H9 (cell line): Measurements from ENCODE around the gene RGS6. TPM values are rescaled to one million over a fixed set of nuclear protein-coding genes. Genes with fewer than 3 reads are reported as not detected.

Source experiments
- DNase-seq: peaks from one replicate; pipeline ENCODE4 v3.0.0-alpha.2; 2017
- H2AFZ ChIP-seq: one replicate; pipeline ENCODE4 v1.6.1; 2013; ENCODE audit warnings: mild to moderate bottlenecking, low read length, control low read depth, moderate library complexity
- H2AK5ac ChIP-seq: 2 replicates; pipeline ENCODE4 v1.6.1; 2013; ENCODE audit warnings: low read length, control low read depth, mixed read lengths; ENCODE audit not compliant: insufficient read length
- H2BK120ac ChIP-seq: one replicate; pipeline ENCODE4 v1.6.1; 2013; ENCODE audit warnings: low read depth, mild to moderate bottlenecking, low read length, control low read depth, inconsistent platforms; ENCODE audit not compliant: poor library complexity, severe bottlenecking
- H2BK12ac ChIP-seq: 2 replicates; pipeline ENCODE4 v1.6.1; 2013; ENCODE audit warnings: low read length, control low read depth, mixed read lengths, low read depth; ENCODE audit not compliant: insufficient read length
- H2BK15ac ChIP-seq: 2 replicates; pipeline ENCODE4 v1.6.1; 2013; ENCODE audit warnings: low read depth, low read length, control low read depth
- H2BK20ac ChIP-seq: one replicate; pipeline ENCODE4 v1.6.1; 2013; ENCODE audit warnings: low read depth, mild to moderate bottlenecking, low read length, control low read depth, inconsistent platforms; ENCODE audit not compliant: poor library complexity, severe bottlenecking
- H2BK5ac ChIP-seq: 2 replicates; pipeline ENCODE4 v1.6.1; 2013; ENCODE audit warnings: low read length, control low read depth, mixed read lengths; ENCODE audit not compliant: insufficient read length
- H3K14ac ChIP-seq: 2 replicates; pipeline ENCODE4 v1.6.1; 2013; ENCODE audit warnings: low read length, control low read depth; ENCODE audit not compliant: insufficient read depth
- H3K18ac ChIP-seq: 2 replicates; pipeline ENCODE4 v1.6.1; 2013; ENCODE audit warnings: low read depth, mild to moderate bottlenecking, mixed read lengths, low read length, control low read depth; ENCODE audit not compliant: insufficient read length
- H3K23ac ChIP-seq: 2 replicates; pipeline ENCODE4 v1.6.1; 2013; ENCODE audit warnings: low read length, control low read depth, mixed read lengths, low read depth; ENCODE audit not compliant: insufficient read length
- H3K23me2 ChIP-seq: 2 replicates; pipeline ENCODE4 v1.6.1; 2013; ENCODE audit warnings: low read depth, mild to moderate bottlenecking, mixed read lengths, low read length, control low read depth; ENCODE audit not compliant: insufficient read length, poor library complexity, severe bottlenecking
- H3K27ac ChIP-seq: 2 replicates; pipeline ENCODE4 v1.5.1; 2013; ENCODE audit warnings: low read length, control low read depth, mixed read lengths, low read depth; ENCODE audit not compliant: insufficient read length
- H3K27me3 ChIP-seq: 2 replicates; pipeline ENCODE4 v1.6.1; 2013; ENCODE audit warnings: low read length, control low read depth, inconsistent platforms; ENCODE audit not compliant: insufficient read depth
- H3K4ac ChIP-seq: 2 replicates; pipeline ENCODE4 v1.6.1; 2013; ENCODE audit warnings: low read depth, mild to moderate bottlenecking, control low read depth, inconsistent platforms, low read length, moderate library complexity
- H3K4me1 ChIP-seq: 2 replicates; pipeline ENCODE4 v1.6.1; 2013; ENCODE audit warnings: low read length, control low read depth, inconsistent platforms; ENCODE audit not compliant: insufficient read depth
- H3K4me2 ChIP-seq: 2 replicates; pipeline ENCODE4 v1.6.1; 2013; ENCODE audit warnings: low read length, control low read depth, mixed read lengths; ENCODE audit not compliant: insufficient read length, insufficient read depth
- H3K56ac ChIP-seq: 2 replicates; pipeline ENCODE4 v1.6.1; 2013; ENCODE audit warnings: low read depth, mild to moderate bottlenecking, mixed read lengths, low read length, control low read depth; ENCODE audit not compliant: insufficient read length
- H3K79me1 ChIP-seq: 2 replicates; pipeline ENCODE4 v1.6.1; 2013; ENCODE audit warnings: low read depth, mild to moderate bottlenecking, moderate library complexity, low read length, control low read depth, inconsistent platforms; ENCODE audit not compliant: insufficient read depth, poor library complexity, severe bottlenecking
- H3K79me2 ChIP-seq: 2 replicates; pipeline ENCODE4 v1.6.1; 2013; ENCODE audit warnings: low read length, control low read depth, inconsistent platforms; ENCODE audit not compliant: insufficient read depth
- H3K9ac ChIP-seq: 2 replicates; pipeline ENCODE4 v1.6.1; 2013; ENCODE audit warnings: low read length, control low read depth, mixed read lengths; ENCODE audit not compliant: insufficient read length; ENCODE audit errors: extremely low read depth
- H3K9me3 ChIP-seq: one replicate; pipeline ENCODE4 v1.6.1; 2013; ENCODE audit warnings: low read depth, low read length, inconsistent platforms; ENCODE audit not compliant: control insufficient read depth
- H3T11ph ChIP-seq: one replicate; pipeline ENCODE4 v1.6.1; 2013; ENCODE audit warnings: mild to moderate bottlenecking, low read length, control low read depth, inconsistent platforms
- H4K20me1 ChIP-seq: one replicate; pipeline ENCODE4 v1.6.1; 2013; ENCODE audit not compliant: control insufficient read depth, insufficient read length, insufficient read depth
- H4K5ac ChIP-seq: 2 replicates; pipeline ENCODE4 v1.6.1; 2013; ENCODE audit warnings: low read depth, mild to moderate bottlenecking, mixed read lengths, low read length, control low read depth; ENCODE audit not compliant: insufficient read length
- H4K8ac ChIP-seq: replicated peaks from 2 replicates; pipeline ENCODE4 v1.6.1; 2013; ENCODE audit warnings: low read length, control low read depth, mixed read lengths, low read depth; ENCODE audit not compliant: insufficient read length
- H4K91ac ChIP-seq: 2 replicates; pipeline ENCODE4 v1.6.1; 2013; ENCODE audit warnings: low read depth, mild to moderate bottlenecking, moderate library complexity, mixed read lengths, low read length, control low read depth; ENCODE audit not compliant: insufficient read length
- H3K27ac Mint-ChIP-seq, 3 experiments: 2 replicates in 2 of 3; 3 replicates in 1 of 3; pipeline ENCODE4 v1.8.0; 2020 to 2021; ENCODE audit warnings: mixed read lengths in 3 of 3, mild to moderate bottlenecking in 1 of 3, moderate library complexity in 1 of 3
- H3K27me3 Mint-ChIP-seq: 2 replicates; pipeline ENCODE4 v1.8.0; 2021; ENCODE audit warnings: low read depth, mild to moderate bottlenecking, moderate library complexity, mixed read lengths
- H3K36me3 Mint-ChIP-seq, 3 experiments: 2 replicates in 2 of 3; 3 replicates in 1 of 3; pipeline ENCODE4 v1.8.0; 2020 to 2021; ENCODE audit warnings: low read depth in 3 of 3, mixed read lengths in 3 of 3; ENCODE audit not compliant: insufficient read depth in 1 of 3
- H3K4me1 Mint-ChIP-seq, 2 experiments: 2 replicates each; pipeline ENCODE4 v1.8.0; 2020; ENCODE audit warnings: mixed read lengths in 2 of 2
- H3K4me3 Mint-ChIP-seq, 2 experiments: 2 replicates in 1 of 2; 3 replicates in 1 of 2; pipeline ENCODE4 v1.8.0; 2020 to 2021; ENCODE audit warnings: mild to moderate bottlenecking in 2 of 2, mixed read lengths in 2 of 2, moderate library complexity in 1 of 2
- H3K9me3 Mint-ChIP-seq, 2 experiments: 2 replicates in 1 of 2; 3 replicates in 1 of 2; pipeline ENCODE4 v1.8.0; 2020; ENCODE audit warnings: mild to moderate bottlenecking in 2 of 2, mixed read lengths in 2 of 2, moderate library complexity in 1 of 2
- CTCF ChIP-seq: fragments of 200-600 bp; sonication (generic); conservative IDR thresholded peaks from 3 replicates; pipeline ENCODE4 v1.8.0; 2021; ENCODE audit warnings: antibody characterized with exemption, mild to moderate bottlenecking
- WGBS: extraction: QIAGEN DNeasy Blood & Tissue Kit; methylation state at CpG from one replicate; pipeline ENCODE4 v1.1.7; 2013; ENCODE audit warnings: missing lambda C conversion rate, low lambda C conversion rate, mixed read lengths; ENCODE audit not compliant: insufficient read length; ENCODE audit errors: extremely low coverage; 5-methylcytosine and 5-hydroxymethylcytosine counted together
- total RNA-seq: library from RNA; stranded (reverse); gene quantifications from 2 replicates; pipeline ENCODE4 v1.2.1, GENCODE V29; 2021

The RGS6 gene
- total RNA-seq, 1 experiment from 2014 or later = 3.0 TPM

- no peaks in the 10 kb centered on the region for H3K9me3 ChIP-seq
- H3K4me2 ChIP-seq = no peak overlapping the region
- no peaks in the 10 kb centered on the region; the same call in 1 of the 2 replicates for H3K27me3 Mint-ChIP-seq
- no peak overlapping the region for H3T11ph ChIP-seq
- H2BK5ac ChIP-seq = no peak overlapping the region
- WGBS = no CpG with 5 or more reads among the region's 3 CpGs
- no peak overlapping the region for H2AK5ac ChIP-seq
- H2BK120ac ChIP-seq = no peak overlapping the region
- no peaks in the 10 kb centered on the region for H3K27me3 ChIP-seq
- no peak overlapping the region for H3K4ac ChIP-seq
- H4K5ac ChIP-seq = no peak overlapping the region
- no peak overlapping the region for H2BK20ac ChIP-seq
- peaks cover 14 to 17% of the 10 kb centered on the region in 2 experiments; a peak in 3 of 4 replicates for H3K4me1 Mint-ChIP-seq
- peaks cover 6 to 20% (median 7%) of the 10 kb centered on the region in 3 experiments; a peak in 6 of 7 replicates for H3K36me3 Mint-ChIP-seq
- H3K23me2 ChIP-seq = no peaks in the 10 kb centered on the region
- no peaks in the 10 kb centered on the region for H4K20me1 ChIP-seq
- H3K23ac ChIP-seq = no peak overlapping the region
- H3K79me1 ChIP-seq = no peaks in the 10 kb centered on the region
- no peak for TF ChIP-seq CTCF
- no peak for DNase-seq
- H2BK15ac ChIP-seq = no peak overlapping the region
- H3K9me3 Mint-ChIP-seq = peaks cover 14 to 26% of the 10 kb centered on the region in 2 experiments
- H3K4me1 ChIP-seq = no peaks in the 10 kb centered on the region
- H3K27ac ChIP-seq = no peak overlapping the region
- H2AFZ ChIP-seq = no peak overlapping the region
- no peak overlapping the region for H3K56ac ChIP-seq
- H3K18ac ChIP-seq = no peak overlapping the region
- no peak overlapping the region for H4K8ac ChIP-seq
- H3K27ac Mint-ChIP-seq = no peak overlapping the region
- H3K9ac ChIP-seq = no peak overlapping the region
- H3K4me3 Mint-ChIP-seq = no peak overlapping the region
- no peak overlapping the region for H4K91ac ChIP-seq
- H3K14ac ChIP-seq = no peak overlapping the region
- H3K79me2 ChIP-seq = no peaks in the 10 kb centered on the region
- H2BK12ac ChIP-seq = no peak overlapping the region
Measured at GRCh38 chr14:72155379-72155993, 223.3 kb downstream of the RGS6 start.
